Uterus (tissue), 2 donors: ENCODE data around the gene PKN3.

Experiments
- POLR2A ChIP-seq, 2 donors: fragments of 450-650 bp; IDR thresholded peaks; one replicate each; pipeline ENCODE4 v1.6.1; 2016; ENCODE audit warnings: antibody characterized with exemption in 2 of 2, mild to moderate bottlenecking in 1 of 2, moderate library complexity in 1 of 2
- TF ChIP-seq, protein P1 (sequence below), 4 experiments: fragments of 200-600 bp in 2 of 4; fragments of 450-650 bp in 2 of 4; sonication (generic) in 2 of 4; IDR thresholded peaks; one replicate each; pipeline ENCODE4 v1.5.1; 2016 to 2019; ENCODE audit warnings: antibody characterized with exemption in 4 of 4, mild to moderate bottlenecking in 2 of 4, moderate library complexity in 1 of 4

DNA sequence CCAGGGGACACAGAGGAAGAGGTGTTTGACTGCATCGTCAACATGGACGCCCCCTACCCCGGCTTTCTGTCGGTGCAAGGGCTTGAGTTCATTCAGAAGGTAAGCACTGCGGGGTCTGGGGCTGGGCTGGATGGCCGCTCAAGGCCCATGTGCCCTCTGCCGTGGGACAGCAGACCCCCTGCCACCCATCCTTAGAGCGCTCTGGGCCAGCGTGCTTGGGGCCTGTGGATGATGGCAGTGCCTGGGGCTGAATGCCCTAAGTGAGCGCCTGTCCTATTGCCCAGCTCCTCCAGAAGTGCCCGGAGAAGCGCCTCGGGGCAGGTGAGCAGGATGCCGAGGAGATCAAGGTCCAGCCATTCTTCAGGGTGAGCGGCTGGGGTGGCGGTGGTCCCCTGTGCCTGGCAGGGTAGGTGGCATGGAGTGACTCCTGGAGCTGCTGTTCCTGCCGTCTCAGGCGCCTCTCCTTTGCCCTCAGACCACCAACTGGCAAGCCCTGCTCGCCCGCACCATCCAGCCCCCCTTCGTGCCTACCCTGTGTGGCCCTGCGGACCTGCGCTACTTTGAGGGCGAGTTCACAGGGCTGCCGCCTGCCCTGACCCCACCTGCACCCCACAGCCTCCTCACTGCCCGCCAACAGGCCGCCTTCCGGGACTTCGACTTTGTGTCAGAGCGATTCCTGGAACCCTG is 17.8 kb downstream of the PKN3 start:
- TF ChIP-seq, protein P1, sequence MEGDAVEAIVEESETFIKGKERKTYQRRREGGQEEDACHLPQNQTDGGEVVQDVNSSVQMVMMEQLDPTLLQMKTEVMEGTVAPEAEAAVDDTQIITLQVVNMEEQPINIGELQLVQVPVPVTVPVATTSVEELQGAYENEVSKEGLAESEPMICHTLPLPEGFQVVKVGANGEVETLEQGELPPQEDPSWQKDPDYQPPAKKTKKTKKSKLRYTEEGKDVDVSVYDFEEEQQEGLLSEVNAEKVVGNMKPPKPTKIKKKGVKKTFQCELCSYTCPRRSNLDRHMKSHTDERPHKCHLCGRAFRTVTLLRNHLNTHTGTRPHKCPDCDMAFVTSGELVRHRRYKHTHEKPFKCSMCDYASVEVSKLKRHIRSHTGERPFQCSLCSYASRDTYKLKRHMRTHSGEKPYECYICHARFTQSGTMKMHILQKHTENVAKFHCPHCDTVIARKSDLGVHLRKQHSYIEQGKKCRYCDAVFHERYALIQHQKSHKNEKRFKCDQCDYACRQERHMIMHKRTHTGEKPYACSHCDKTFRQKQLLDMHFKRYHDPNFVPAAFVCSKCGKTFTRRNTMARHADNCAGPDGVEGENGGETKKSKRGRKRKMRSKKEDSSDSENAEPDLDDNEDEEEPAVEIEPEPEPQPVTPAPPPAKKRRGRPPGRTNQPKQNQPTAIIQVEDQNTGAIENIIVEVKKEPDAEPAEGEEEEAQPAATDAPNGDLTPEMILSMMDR (IDR thresholded peaks at IDR 0.05) = no peak
- no peak for TF ChIP-seq POLR2A (IDR thresholded peaks at IDR 0.05)
